Astrocyte of the spinal cord (primary cell): ENCODE measurements around the gene LIX1L.

Experiments
- DNase-seq: peaks from one replicate; pipeline ENCODE4 v3.0.0; 2011; ENCODE audit warnings: low read depth, low spot score
- H3K4me3 ChIP-seq: 2 replicates; pipeline ENCODE4 v1.5.1; 2011; ENCODE audit warnings: low read depth, mild to moderate bottlenecking, low read length, moderate library complexity
- CTCF ChIP-seq: IDR thresholded peaks from 2 replicates; pipeline ENCODE4 v1.5.1; 2012; ENCODE audit warnings: low read depth, mild to moderate bottlenecking, low read length, inconsistent platforms
- in situ Hi-C: cut with HindIII; loops from 2 replicates; pipeline ENCODE4 v1.10.0; 2017; ENCODE audit warnings: low sequenced_read_pairs

The LIX1L gene

DNA sequence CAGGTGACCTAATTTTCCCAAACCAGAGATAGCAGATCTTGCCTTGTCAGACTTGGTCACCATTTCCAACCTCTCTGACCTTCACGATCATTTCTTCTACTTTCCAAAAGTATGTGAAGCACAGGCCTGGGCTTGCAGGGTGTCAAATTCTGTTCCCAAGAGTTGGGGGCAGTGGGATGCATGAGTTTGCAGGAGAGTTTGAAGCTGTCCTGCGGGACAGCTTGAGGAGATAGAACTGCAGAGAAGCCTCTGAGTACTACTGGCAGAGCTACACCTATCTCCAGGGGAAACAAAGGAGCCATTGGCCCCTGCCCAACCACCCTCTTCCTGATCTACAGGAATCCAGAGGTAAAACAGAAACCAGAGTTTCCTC is 27.3 kb upstream of the LIX1L start:
- DNase-seq = no peak

GRCh38 chr1:145983960-145984830 is 26.4 kb upstream of the LIX1L start:
- in situ Hi-C loops = no loop called here
- DNase-seq = no peak
- TF ChIP-seq CTCF = no peak
- no peak overlapping the region for H3K4me3 ChIP-seq

More for the DNA sequence above, 27.3 kb upstream of the LIX1L start:
- in situ Hi-C loops = no loop called here
- TF ChIP-seq CTCF = no peak
- H3K4me3 ChIP-seq = no peak overlapping the region

DNA sequence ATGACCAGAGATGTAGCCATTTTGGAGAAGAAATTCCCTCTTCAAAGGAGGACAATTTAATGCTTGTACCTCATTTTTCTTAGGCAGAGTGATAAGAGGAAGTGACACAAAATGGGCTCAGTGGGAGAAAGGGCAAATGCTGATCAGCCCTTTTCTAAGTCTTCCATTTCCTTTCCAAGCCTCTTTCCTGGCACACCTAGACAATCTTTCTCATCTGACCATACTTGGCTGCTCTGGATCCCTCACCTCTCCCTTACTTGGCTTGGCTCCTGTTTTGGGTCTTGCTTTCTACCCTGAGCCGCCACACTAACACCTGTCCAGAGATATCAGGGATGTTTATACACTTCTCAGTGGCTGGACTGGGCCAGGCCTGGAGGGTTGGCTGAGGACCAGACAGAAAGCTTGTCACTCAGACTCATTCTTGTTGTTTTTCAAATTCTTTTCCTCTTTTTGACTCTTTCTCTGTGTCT is 25.4 kb upstream of the LIX1L start:
- no peak for DNase-seq
- no peak overlapping the region for H3K4me3 ChIP-seq
- in situ Hi-C loops = no loop called here

DNA sequence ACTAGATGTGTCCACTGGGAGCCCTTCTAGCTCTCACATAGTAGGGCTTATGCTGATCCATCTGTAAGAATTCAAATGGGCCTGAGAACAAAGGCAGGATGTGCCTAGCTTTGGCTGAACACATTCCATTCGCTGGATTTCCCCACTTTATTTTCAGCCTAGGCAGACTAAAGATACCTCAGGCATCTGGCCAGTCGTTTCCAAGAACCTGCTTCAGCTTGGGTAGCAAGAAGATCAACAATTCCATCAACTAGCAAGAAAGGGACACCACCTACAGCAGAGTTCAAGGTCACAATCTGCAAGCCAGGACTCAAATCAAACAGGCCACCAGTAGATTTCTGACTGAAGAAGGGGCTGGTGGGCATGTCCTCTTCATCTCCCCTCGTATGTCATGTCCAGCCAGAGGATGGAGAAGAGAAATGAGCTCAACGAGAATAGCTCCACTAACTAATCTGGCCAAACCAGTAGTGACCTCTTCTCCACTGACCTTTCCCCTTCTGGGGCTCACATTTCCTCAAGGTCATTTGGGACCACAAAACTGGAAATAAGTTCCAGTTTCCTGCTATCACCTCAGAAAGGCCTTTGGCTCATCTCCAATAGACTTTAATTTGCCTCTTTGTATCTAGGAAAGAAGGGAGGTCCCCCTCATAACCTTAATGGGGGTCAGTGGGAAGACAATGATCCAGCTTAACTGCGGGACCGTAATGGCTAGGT is 24.4 kb upstream of the LIX1L start:
- in situ Hi-C loops = no loop called here
- TF ChIP-seq CTCF = no peak
- H3K4me3 ChIP-seq = no peak overlapping the region
- no peak for DNase-seq

More for the DNA sequence above, 25.4 kb upstream of the LIX1L start:
- no peak for TF ChIP-seq CTCF

GRCh38 chr1:145980457-145980994 is 22.7 kb upstream of the LIX1L start:
- no peak overlapping the region for H3K4me3 ChIP-seq
- no peak for TF ChIP-seq CTCF
- DNase-seq = no peak
- in situ Hi-C loops = no loop called here

- TF ChIP-seq CTCF = no peak
- no peak for DNase-seq
- in situ Hi-C loops = no loop called here
- H3K4me3 ChIP-seq = no peak overlapping the region
These were observed 22.1 kb upstream of the LIX1L start for GRCh38 chr1:145979746-145980456.
